HG02642 (cell line): Measurements from ENCODE around the gene KCNAB1.
"Not testable (repeated sequence)": the region's sequence is repeated elsewhere in the genome, so short reads cannot be mapped to it uniquely, and the experiment has no call there.

ENCODE experiments used
- ATAC-seq: cut with Tn5 transposase; IDR thresholded peaks from one replicate; pipeline ENCODE4 v1.9.1; 2021; ENCODE audit warnings: mild to moderate bottlenecking; ENCODE audit not compliant: unreplicated experiment, poor library complexity

KCNAB1 gene

GRCh38 chr3:156172536-156172935 lies 52.2 kb downstream of the KCNAB1 start:
- no peak for ATAC-seq

- ATAC-seq = no peak
Observed at GRCh38 chr3:156174229-156174847, 54.0 kb downstream of the KCNAB1 start.

GRCh38 chr3:156175570-156175969 lies 55.2 kb downstream of the KCNAB1 start:
- no peak for ATAC-seq

GRCh38 chr3:156176048-156176447 lies 55.7 kb downstream of the KCNAB1 start:
- no peak for ATAC-seq

GRCh38 chr3:156176629-156177210 lies 56.3 kb downstream of the KCNAB1 start:
- no peak for ATAC-seq

- no peak for ATAC-seq
Observed at GRCh38 chr3:156180077-156180476, 59.7 kb downstream of the KCNAB1 start.

GRCh38 chr3:156181509-156181908 lies 61.1 kb downstream of the KCNAB1 start:
- ATAC-seq = no peak

GRCh38 chr3:156183396-156183795 lies 63.0 kb downstream of the KCNAB1 start:
- no peak for ATAC-seq

GRCh38 chr3:156184156-156184555 lies 63.8 kb downstream of the KCNAB1 start:
- ATAC-seq = no peak

GRCh38 chr3:156187146-156187769 lies 66.9 kb downstream of the KCNAB1 start:
- no peak for ATAC-seq

GRCh38 chr3:156188757-156189156 lies 68.4 kb downstream of the KCNAB1 start:
- no peak for ATAC-seq

GRCh38 chr3:156189927-156190326 lies 69.5 kb downstream of the KCNAB1 start:
- no peak for ATAC-seq

GRCh38 chr3:156194945-156195344 lies 74.6 kb downstream of the KCNAB1 start:
- ATAC-seq = not testable (repeated sequence)

- not testable (repeated sequence) for ATAC-seq
Observed at GRCh38 chr3:156197152-156197551, 76.8 kb downstream of the KCNAB1 start.

- no peak for ATAC-seq
Observed at GRCh38 chr3:156201411-156202405, 81.3 kb downstream of the KCNAB1 start.

GRCh38 chr3:156206157-156206556 lies 85.8 kb downstream of the KCNAB1 start:
- ATAC-seq = no peak

- ATAC-seq = no peak
Observed at GRCh38 chr3:156207802-156208685, 87.7 kb downstream of the KCNAB1 start.

GRCh38 chr3:156209631-156210335 lies 89.4 kb downstream of the KCNAB1 start:
- ATAC-seq = no peak

- ATAC-seq = no peak
Observed at GRCh38 chr3:156211583-156211982, 91.2 kb downstream of the KCNAB1 start.
